Activated CD8-positive, alpha-beta memory T cell treated with anti-CD3 and anti-CD28 coated beads for 1 hour (primary cell): Measurements from ENCODE around the gene MGAT1.

ENCODE experiments used
- DNase-seq, 2 donors: peaks; one replicate each; pipeline ENCODE4 v3.0.0-alpha.2; 2020; ENCODE audit warnings: low read depth in 1 of 2; ENCODE audit errors: extremely low read depth in 1 of 2

MGAT1 gene

GRCh38 chr5:180824630-180825476 is 22.2 kb upstream of the MGAT1 start:
- no peak for DNase-seq

DNA sequence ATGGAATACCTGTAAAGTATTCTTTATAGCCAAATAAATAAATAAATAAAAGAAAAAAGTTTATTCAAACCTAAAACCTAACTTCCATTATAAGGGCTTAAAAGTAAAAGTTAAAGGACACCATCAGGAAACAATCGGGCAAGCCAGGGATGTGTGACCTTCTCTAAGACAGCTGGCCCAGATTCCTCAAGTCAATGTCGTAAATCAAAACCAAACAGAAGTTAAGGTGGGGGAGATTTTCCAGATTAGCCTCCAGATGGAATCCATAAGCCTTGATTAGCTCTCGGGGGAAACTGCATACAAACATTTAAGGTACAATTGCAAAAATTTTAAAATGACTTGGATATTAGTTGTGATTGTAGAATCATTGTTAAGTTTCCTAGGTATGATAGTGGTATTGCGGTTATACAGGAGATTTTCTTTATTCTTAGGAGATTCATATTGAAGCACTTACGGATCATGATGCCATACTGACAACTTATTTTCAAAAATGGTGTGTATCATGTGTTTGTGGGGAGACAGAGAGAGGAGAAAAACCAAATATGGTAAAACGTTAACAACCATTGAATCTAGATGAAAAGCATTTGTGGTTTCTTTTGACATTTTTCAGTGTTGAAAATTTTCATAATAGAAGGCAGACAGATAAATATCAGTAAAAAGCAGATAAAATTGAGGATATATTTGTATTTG is 21.5 kb upstream of the MGAT1 start:
- no peak for DNase-seq

GRCh38 chr5:180823346-180823745 is 20.7 kb upstream of the MGAT1 start:
- no peak for DNase-seq

DNA sequence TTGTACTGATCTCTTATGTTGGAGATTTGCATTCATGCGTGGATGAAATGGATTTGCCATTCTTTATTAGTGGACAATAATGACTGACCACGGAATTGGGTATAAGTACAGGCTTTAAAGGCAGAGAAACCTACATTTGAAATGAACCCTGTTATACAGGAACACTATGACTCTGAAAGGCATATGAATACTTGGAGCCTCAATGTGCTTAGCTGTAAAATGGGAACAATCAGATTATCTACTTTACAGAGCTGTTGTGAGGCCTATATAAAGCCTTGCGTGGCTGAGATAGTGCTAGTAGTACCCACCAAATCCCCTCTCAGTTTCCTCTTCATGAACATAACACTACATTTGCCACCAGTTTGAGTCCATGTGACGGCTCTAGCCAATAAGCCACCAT is 18.9 kb upstream of the MGAT1 start:
- DNase-seq: no peak

GRCh38 chr5:180820788-180821321 is 18.2 kb upstream of the MGAT1 start:
- DNase-seq: no peak

GRCh38 chr5:180818677-180819341 is 16.2 kb upstream of the MGAT1 start:
- no peak for DNase-seq

DNA sequence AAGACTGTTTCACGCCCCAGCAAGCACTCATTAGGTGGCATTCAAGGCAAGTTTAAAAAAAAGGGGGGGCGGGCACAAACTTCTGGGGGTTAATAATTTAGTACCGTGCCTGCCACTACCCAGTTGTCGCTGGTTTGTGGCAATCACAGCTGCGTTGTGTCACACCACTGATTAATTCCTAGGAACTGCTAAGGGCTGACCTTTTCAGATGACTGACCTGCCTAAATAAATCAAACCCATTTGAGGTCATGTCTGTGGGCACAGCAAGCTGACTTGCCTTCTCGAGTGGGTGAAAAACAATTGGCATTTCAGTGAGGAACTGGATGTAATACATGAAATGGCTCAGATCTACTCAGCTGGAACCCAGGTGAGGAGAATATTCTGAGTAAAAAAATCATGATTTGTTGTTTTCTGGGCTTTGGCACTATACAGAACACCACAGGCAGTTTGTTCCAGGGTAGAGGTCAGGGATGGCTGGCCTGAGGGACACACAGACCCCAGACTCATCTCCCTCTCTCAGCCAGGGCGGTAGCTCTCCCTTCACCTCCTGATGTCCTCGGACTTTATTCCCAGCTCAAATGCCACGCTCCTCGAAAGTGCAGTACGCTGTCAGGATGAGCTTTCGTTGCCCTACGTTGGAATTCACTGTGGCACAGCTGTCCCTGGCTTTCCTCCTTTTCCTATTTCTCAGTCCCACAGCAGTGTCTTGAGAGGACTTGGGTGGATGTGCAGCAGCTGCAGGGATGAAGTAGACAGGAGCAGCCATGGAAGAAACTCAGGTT is 15.5 kb upstream of the MGAT1 start:
- no peak for DNase-seq

- no peak for DNase-seq
Observed at GRCh38 chr5:180816608-180817534, 14.3 kb upstream of the MGAT1 start.

DNA sequence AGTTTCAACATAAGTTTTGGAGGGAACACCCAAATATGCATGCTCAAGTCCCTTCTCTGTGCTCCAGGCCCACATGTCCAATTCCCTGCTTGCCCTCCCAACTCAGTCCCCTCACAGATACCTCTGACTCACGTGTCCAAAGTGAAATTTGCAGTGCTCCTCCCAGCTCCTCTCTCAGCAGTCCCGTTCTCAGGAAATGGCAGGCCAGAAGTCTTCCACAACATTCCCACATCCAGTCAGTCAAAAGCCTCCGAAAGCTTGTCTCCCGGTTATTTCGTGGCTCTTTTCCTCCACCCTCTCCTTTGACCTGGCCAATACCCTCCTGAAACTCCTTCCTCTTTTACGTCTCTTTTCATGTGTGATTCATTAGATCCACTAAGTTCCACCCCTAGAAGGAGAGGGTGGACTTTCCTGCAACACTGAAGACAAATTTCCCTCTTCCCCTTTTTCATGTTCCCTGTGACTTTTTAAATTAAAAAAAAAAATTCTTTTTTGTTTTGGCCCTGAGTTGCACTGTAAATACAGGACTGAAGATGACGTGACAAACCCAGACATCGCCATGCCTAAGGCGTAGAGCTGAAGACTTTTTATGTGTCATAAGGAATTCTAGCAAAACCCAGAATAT is 12.8 kb upstream of the MGAT1 start:
- DNase-seq: no peak

- no peak for DNase-seq
Observed at GRCh38 chr5:180813420-180813819, 10.8 kb upstream of the MGAT1 start.

- DNase-seq: no peak
Observed at GRCh38 chr5:180811623-180812124, 9.1 kb upstream of the MGAT1 start.

- DNase-seq: no peak
Observed at GRCh38 chr5:180810959-180811622, 8.5 kb upstream of the MGAT1 start.

DNA sequence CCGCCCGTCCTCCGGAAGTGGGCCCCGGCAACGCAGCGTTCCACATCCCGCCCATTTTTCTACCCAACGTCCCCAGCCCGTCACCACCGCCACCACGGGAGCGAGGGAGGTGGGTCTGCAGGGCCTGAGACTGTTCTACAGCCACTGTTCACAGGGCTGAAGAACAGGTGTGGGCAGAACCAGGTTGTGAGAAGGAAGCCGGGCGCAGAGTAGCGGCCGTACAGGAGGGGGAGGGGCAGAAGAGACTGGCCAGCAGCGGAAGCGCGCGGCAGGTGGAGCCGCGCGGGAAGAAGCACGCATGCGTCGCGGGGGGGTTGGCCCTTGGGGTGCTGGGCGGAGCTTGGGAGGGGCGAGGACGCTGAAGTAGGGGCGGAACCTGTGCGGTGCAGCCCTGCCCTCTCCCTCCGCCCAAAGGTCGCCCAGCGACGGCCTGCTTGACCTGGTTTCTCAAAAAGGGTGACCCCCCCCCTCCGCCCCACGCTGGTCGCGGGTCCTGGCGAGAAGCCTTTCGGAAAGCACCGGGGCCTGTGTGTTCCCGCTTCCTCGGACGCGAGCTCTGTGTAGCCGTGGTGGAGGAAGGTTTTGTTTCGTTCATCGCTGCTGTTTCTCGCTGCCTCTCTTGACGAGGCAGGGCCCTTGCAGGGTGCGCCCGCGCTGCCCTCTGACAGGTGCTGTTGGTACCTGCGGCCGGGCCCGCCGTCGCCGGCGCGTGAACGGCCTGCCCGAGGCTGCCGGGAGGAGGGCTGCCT is 7.8 kb upstream of the MGAT1 start:
- peak; percentile 86 to 92 for DNase-seq

DNA sequence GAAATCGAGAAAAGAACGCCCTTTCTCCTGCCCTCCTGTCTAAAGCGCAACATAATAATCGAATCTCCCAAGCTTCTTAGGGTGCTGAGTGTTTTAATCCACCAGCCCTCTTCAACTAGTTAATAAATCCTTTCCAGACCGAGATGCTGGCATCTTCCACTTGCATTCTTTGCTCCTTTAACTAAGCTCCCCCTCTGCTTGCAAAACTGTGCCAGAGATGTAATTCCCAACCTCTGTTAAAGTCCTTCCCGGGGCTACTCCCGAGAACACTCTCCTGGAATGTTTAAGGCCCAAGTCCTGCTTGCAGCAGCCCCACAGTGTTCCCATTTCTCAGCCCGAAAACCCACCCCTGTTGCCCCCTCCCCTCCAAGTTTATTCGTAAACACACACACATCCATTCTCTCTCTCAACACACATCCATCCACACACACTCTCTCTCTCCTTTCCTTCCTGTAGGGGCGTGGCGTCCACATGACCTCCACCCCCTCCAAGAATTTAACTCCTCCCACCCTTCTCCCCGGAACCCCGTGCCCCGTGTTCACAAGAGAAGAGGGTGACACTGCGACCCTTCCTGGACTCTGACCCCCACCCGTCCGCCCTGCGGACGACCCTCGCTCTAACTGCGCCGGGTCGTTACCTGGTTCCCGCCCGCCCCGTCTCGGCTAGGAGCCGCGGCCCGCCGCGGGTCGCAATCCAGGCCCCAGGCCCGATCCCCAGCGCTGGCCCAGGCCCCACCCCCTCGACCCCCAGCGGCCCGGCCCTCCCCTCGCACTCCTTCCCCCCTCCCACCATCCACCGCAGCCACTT is 7.0 kb upstream of the MGAT1 start:
- peak; percentile 67 for DNase-seq

DNA sequence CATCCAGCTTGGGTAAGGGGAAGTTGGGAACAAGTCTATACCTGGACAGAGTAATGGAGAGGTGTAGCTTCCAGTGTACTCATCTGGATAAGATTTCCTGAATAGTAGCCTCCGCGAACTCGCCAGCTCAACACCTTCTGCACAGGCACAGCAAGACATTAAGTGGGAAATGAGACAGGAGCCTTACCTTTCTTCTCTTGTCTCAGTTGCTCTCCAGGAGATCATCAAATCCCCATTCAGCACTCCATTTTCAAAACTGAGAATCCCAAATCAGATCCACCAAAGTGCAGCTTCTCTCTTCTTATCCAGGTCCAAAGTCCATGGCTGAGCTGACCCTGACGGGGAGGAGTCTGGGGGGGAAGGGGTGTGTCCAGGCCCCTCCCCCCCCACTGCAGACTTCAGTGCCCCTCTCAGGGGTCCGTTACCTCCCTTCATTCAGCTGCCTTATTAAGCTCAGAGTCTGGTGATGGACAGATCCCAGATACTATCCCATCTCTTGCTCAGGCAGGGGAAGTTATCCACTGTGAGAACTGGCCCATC is 5.9 kb upstream of the MGAT1 start:
- DNase-seq: no peak

DNA sequence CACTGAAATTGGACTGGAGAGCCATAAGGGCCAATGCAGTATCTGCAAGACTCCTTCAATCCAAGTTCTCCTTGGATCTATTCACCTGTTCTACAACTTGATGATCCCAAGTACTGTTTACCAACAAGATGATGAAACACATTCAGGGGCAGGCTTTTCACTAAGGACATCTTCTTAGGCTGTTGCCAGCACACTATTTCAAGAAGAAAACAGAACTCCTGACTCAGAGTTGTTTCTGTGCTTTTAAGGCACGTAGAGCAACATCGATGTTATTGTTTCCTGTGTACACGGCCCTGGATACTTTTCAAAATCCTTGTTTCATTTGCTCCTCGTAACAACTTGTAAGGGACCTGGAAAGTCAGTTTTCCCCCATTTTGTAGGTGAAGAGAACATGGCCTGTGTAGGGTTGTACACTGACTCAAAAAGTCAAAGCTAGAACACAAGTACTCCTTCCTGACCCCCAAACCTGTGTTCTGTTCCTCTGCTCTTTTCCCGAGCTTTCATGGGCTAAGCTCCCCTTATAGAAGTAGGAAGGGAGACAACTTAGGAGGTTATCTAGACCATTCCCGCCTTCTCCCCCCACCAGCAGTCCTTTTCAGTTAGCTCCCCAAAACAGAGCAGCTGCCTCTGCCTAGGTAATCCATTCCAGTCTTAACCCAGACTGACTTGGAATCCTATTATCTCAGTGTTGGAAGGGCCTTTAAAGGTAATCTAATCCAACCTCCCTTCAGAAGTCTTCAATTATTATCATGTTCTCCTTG is 5.2 kb upstream of the MGAT1 start:
- DNase-seq: no peak
